Stimulated activated CD4-positive, alpha-beta T cell treated with anti-CD3 and anti-CD28 coated beads, Interleukin-2, amount 100 ng/mL, for 4 hours (primary cell): ENCODE data around the gene UQCRC2.
"Not testable (repeated sequence)": the region's sequence is repeated elsewhere in the genome, so short reads cannot be mapped to it uniquely, and the experiment has no call there.

Experiments used
- DNase-seq: peaks from one replicate; pipeline ENCODE4 v3.0.0-alpha.2; 2020; ENCODE audit warnings: low read depth

UQCRC2 gene

DNA sequence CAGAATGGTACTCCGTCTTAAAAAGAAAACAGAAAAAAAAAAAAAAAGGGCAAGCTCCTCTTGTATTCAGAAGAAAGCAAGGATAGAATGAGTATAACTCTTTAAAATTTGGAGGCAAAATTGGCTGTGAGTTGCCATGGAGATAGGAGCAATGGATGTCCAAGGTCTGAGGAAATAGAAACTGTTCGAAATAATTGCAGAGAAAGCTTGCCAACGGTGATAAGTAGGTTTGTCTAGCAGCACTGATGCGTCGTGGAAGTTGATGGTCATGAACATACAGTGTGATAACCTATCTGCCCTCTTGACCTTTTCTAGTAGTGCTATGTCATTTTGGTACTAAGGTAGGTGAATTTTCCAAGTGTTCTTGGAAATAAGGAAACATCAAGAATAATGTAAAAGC, 57.7 kb downstream of the UQCRC2 start:
- no peak for DNase-seq

- DNase-seq = no peak
These were observed 59.1 kb downstream of the UQCRC2 start for GRCh38 chr16:22012241-22012640.

GRCh38 chr16:22013486-22013885, 60.3 kb downstream of the UQCRC2 start:
- no peak for DNase-seq

DNA sequence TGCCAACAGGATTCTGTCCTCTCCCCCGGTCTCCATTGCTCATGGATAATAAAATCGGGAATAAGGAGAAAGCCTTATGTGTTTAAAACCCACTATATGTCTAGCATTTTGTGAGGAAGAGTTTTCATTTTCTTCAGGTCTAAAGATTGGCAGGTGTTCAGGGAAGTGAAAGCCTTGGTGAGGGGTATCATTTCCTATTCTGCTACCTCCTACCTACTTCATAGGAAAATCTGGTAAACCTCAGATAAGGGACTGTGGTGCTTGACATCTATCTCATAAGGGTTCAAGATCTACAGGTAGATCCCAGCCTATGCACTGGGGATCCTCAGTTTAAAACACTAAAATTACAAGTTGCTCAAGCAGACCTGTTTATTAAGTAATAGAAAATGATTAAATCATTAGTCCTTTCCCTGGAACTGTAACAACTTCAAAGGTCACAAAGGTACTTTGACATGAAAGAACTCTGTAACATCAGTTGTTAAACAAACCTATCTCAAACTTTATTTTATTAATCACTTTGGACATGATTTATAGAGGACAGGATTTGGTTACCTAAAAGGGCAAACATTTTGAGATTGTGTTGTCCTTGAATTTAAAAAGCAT, 61.2 kb downstream of the UQCRC2 start:
- no peak for DNase-seq

- no peak for DNase-seq
These were observed 63.8 kb downstream of the UQCRC2 start for GRCh38 chr16:22016927-22017326.

GRCh38 chr16:22018559-22018958, 65.4 kb downstream of the UQCRC2 start:
- DNase-seq = no peak

GRCh38 chr16:22022151-22022550, 69.0 kb downstream of the UQCRC2 start:
- DNase-seq = no peak

DNA sequence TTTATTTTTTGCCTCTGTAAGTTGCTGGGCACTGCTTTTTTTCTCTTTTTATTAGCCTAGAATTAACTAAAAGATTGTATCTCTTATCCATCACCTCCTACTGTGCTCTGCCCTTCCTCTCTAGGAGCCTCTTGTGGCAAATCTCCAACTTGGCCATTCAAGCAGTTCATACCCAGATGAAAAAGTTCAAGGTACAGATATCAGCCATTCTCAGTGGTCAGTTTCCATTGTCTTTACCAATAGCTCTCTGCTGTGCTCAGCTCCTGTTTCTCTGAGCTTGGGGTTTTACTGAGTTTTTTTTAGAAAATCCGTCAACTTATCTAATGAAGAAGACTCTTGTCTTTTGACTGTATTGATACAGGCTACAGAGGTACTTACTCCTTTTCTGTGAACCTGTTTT, 70.3 kb downstream of the UQCRC2 start:
- DNase-seq = no peak

GRCh38 chr16:22024785-22025184, 71.6 kb downstream of the UQCRC2 start:
- not testable (repeated sequence) for DNase-seq

DNA sequence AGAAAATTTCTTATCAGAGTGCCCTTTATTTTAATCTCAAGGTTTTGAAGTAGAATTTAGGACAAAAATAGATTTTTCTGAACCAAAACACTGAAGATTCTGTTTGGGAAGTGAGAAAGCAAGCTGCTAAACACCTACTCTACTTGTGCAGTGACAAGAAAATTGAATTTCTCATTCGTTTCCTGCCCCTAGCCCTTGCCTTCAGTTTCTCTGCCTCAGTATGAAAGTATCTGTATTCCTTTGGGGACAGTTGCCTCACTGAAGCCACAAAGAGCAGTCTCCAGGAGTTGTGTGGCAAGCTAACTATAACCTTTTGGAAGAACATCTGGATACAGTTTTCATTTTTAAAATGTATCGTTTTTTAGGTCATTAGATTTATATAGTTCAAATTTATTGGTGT, 74.5 kb downstream of the UQCRC2 start:
- no peak for DNase-seq

- no peak for DNase-seq
These were observed 76.5 kb downstream of the UQCRC2 start for GRCh38 chr16:22029632-22030031.

- no peak for DNase-seq
These were observed 77.1 kb downstream of the UQCRC2 start for GRCh38 chr16:22030087-22030812.

GRCh38 chr16:22031483-22032083, 78.4 kb downstream of the UQCRC2 start:
- DNase-seq = no peak
